CD4-positive, alpha-beta T cell treated with Interleukin-15 for 1 hour (primary cell): Measurements from ENCODE around the gene PHF21B.
"Not testable (repeated sequence)": the region's sequence is repeated elsewhere in the genome, so short reads cannot be mapped to it uniquely, and the experiment has no call there.

ENCODE experiments used
- DNase-seq: peaks from one replicate; pipeline ENCODE4 v3.0.0-alpha.2; 2020

PHF21B gene

GRCh38 chr22:44988671-44989070 lies 21.1 kb downstream of the PHF21B start:
- no peak for DNase-seq

- DNase-seq, result no peak
Measured at GRCh38 chr22:44986926-44987325, 22.9 kb downstream of the PHF21B start.

GRCh38 chr22:44985906-44986527 lies 23.8 kb downstream of the PHF21B start:
- DNase-seq, result no peak

GRCh38 chr22:44983878-44984482 lies 25.8 kb downstream of the PHF21B start:
- DNase-seq, result no peak

- no peak for DNase-seq
Measured at GRCh38 chr22:44982445-44982844, 27.4 kb downstream of the PHF21B start.

GRCh38 chr22:44981857-44982256 lies 27.9 kb downstream of the PHF21B start:
- DNase-seq, result no peak

- no peak for DNase-seq
Measured at GRCh38 chr22:44979154-44979553, 30.7 kb downstream of the PHF21B start.

GRCh38 chr22:44975427-44976262 lies 34.2 kb downstream of the PHF21B start:
- peak; percentile 30 for DNase-seq

GRCh38 chr22:44974454-44974853 lies 35.4 kb downstream of the PHF21B start:
- DNase-seq, result no peak

GRCh38 chr22:44973829-44974228 lies 36.0 kb downstream of the PHF21B start:
- DNase-seq, result no peak

- DNase-seq, result no peak
Measured at GRCh38 chr22:44972363-44973083, 37.3 kb downstream of the PHF21B start.

- no peak for DNase-seq
Measured at GRCh38 chr22:44971651-44972362, 38.0 kb downstream of the PHF21B start.

GRCh38 chr22:44970291-44970690 lies 39.5 kb downstream of the PHF21B start:
- DNase-seq, result no peak

GRCh38 chr22:44969817-44970216 lies 40.0 kb downstream of the PHF21B start:
- no peak for DNase-seq

GRCh38 chr22:44968736-44969135 lies 41.1 kb downstream of the PHF21B start:
- DNase-seq, result no peak

GRCh38 chr22:44965171-44965570 lies 44.6 kb downstream of the PHF21B start:
- DNase-seq, result no peak

GRCh38 chr22:44964722-44965078 lies 45.1 kb downstream of the PHF21B start:
- no peak for DNase-seq

- DNase-seq, result no peak
Measured at GRCh38 chr22:44963832-44964721, 45.7 kb downstream of the PHF21B start.

- no peak for DNase-seq
Measured at GRCh38 chr22:44962741-44963454, 46.9 kb downstream of the PHF21B start.

GRCh38 chr22:44961682-44962081 lies 48.1 kb downstream of the PHF21B start:
- DNase-seq, result not testable (repeated sequence)
